Natural killer cell (primary cell): ENCODE data around the gene TRAF2. TPM values are rescaled to one million over a fixed set of nuclear protein-coding genes. Genes with fewer than 3 reads are reported as not detected.
"Not testable (repeated sequence)": the region's sequence is repeated elsewhere in the genome, so short reads cannot be mapped to it uniquely, and the experiment has no call there.

ENCODE experiments used
- ATAC-seq, 3 donors: fragments of 150-1000 bp in 2 of 3; fragments of 200-7000 bp in 1 of 3; cut with Tn5 transposase; 1 replicate in 1 of 3; 2 replicates in 2 of 3; pipeline ENCODE4 v1.10.0; 2021; ENCODE audit warnings: mild to moderate bottlenecking in 2 of 3, moderate library complexity in 2 of 3
- DNase-seq, 2 donors: peaks; one replicate each; pipeline versions ENCODE4 v3.0.0 to v3.0.0-alpha.2; 2013 to 2021; ENCODE audit warnings: mixed read lengths in 1 of 2
- H3K27ac ChIP-seq: one replicate; pipeline ENCODE4 v1.5.1; 2013; ENCODE audit warnings: mild to moderate bottlenecking, low read length
- H3K27me3 ChIP-seq: one replicate; pipeline ENCODE4 v1.6.1; 2013; ENCODE audit warnings: low read length; ENCODE audit not compliant: control insufficient read depth, insufficient read depth
- H3K36me3 ChIP-seq: one replicate; pipeline ENCODE4 v1.6.1; 2013; ENCODE audit warnings: low read length; ENCODE audit not compliant: control insufficient read depth, insufficient read depth
- H3K4me1 ChIP-seq: one replicate; pipeline ENCODE4 v1.6.1; 2013; ENCODE audit warnings: low read length; ENCODE audit not compliant: control insufficient read depth, insufficient read depth
- H3K4me3 ChIP-seq: one replicate; pipeline ENCODE4 v1.5.1; 2013; ENCODE audit warnings: low read length
- H3K9me3 ChIP-seq: one replicate; pipeline ENCODE4 v1.6.1; 2013; ENCODE audit warnings: low read length; ENCODE audit not compliant: control insufficient read depth, insufficient read depth
- H3K27ac Mint-ChIP-seq, 2 donors: one replicate each; pipeline ENCODE4 v1.8.0; 2022; ENCODE audit warnings: mild to moderate bottlenecking in 2 of 2, mixed read lengths in 2 of 2, moderate library complexity in 1 of 2
- H3K27me3 Mint-ChIP-seq, 2 donors: one replicate each; pipeline ENCODE4 v1.8.0; 2022; ENCODE audit warnings: low read depth in 2 of 2, mixed read lengths in 2 of 2
- H3K36me3 Mint-ChIP-seq: one replicate; pipeline ENCODE4 v1.8.0; 2022; ENCODE audit warnings: mixed read lengths
- H3K4me1 Mint-ChIP-seq, 2 donors: one replicate each; pipeline ENCODE4 v1.8.0; 2022; ENCODE audit warnings: mixed read lengths in 2 of 2
- H3K4me3 Mint-ChIP-seq: one replicate; pipeline ENCODE4 v1.8.0; 2022; ENCODE audit warnings: mild to moderate bottlenecking, moderate library complexity, mixed read lengths
- H3K9me3 Mint-ChIP-seq, 2 donors: one replicate each; pipeline ENCODE4 v1.8.0; 2022; ENCODE audit warnings: mixed read lengths in 2 of 2
- WGBS: methylation state at CpG from one replicate; pipeline ENCODE4 v1.1.7; 2013; ENCODE audit warnings: missing lambda C conversion rate; ENCODE audit not compliant: insufficient coverage; 5-methylcytosine and 5-hydroxymethylcytosine counted together
- intact Hi-C: fragments of 100-400 bp; cut with micrococcal nuclease; formaldehyde crosslinking; loops from one replicate; pipeline ENCODE4 v1.14.2; 2022
- total RNA-seq, 4 donors: library from RNA; stranded (reverse); fragments of 120-200 nt in 1 of 4; gene quantifications; one replicate each; pipeline versions ENCODE4 v1.2.3 to v1.2.4, GENCODE V29; 2013 to 2022
- TF ChIP-seq, protein P1 (sequence below): fragments of 200-600 bp; IDR thresholded peaks from one replicate; pipeline ENCODE4 v1.8.0; 2022; ENCODE audit warnings: antibody characterized with exemption

The TRAF2 gene
- total RNA-seq, 3 donors from 2014 or later (not counting 1 experiment from before 2014, with no cell fraction given), result 17.4 to 35.5 (median 25.0) TPM

DNA sequence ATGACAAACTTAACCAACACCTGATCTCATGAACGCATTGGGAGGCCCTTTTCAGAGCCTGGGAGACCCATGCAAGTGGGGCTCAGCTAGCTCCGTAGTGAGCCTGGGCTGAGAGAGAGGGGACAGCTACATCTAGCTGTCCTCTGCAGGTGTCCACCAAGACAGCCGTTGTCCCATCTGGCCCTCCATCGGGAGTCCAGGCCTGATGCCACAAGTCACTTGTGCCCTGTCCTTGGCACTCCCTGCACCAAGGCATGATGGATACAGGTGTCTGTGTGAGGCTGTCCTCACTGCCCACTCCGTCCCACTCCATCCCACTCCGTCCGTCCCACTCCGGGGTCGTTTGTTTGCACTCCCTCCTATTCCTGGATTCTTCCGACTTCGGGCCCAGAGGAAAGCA, 17.7 kb upstream of the TRAF2 start:
- no peak overlapping the region for H3K27ac Mint-ChIP-seq
- DNase-seq (no peak), ATAC-seq (no peak)
- no peaks in the 10 kb centered on the region for H3K9me3 ChIP-seq
- H3K27me3 ChIP-seq, result no peaks in the 10 kb centered on the region
- peaks cover 6% of the 10 kb centered on the region for H3K36me3 ChIP-seq
- no peak overlapping the region for H3K27ac ChIP-seq
- no peaks in the 10 kb centered on the region for H3K27me3 Mint-ChIP-seq
- H3K4me3 Mint-ChIP-seq, result peak overlapping the region; percentile 52
- no peaks in the 10 kb centered on the region for H3K36me3 Mint-ChIP-seq
- no peaks in the 10 kb centered on the region for H3K9me3 Mint-ChIP-seq
- TF ChIP-seq, protein P1, sequence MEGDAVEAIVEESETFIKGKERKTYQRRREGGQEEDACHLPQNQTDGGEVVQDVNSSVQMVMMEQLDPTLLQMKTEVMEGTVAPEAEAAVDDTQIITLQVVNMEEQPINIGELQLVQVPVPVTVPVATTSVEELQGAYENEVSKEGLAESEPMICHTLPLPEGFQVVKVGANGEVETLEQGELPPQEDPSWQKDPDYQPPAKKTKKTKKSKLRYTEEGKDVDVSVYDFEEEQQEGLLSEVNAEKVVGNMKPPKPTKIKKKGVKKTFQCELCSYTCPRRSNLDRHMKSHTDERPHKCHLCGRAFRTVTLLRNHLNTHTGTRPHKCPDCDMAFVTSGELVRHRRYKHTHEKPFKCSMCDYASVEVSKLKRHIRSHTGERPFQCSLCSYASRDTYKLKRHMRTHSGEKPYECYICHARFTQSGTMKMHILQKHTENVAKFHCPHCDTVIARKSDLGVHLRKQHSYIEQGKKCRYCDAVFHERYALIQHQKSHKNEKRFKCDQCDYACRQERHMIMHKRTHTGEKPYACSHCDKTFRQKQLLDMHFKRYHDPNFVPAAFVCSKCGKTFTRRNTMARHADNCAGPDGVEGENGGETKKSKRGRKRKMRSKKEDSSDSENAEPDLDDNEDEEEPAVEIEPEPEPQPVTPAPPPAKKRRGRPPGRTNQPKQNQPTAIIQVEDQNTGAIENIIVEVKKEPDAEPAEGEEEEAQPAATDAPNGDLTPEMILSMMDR, result no peak
- no peak overlapping the region for H3K4me3 ChIP-seq
- H3K4me1 Mint-ChIP-seq, result peaks cover 12 to 14% of the 10 kb centered on the region in 2 donors
- peaks cover 20% of the 10 kb centered on the region for H3K4me1 ChIP-seq
- intact Hi-C loops, result no loop called here
- WGBS, result 98% methylated on average over 11 of the region's 11 CpGs

DNA sequence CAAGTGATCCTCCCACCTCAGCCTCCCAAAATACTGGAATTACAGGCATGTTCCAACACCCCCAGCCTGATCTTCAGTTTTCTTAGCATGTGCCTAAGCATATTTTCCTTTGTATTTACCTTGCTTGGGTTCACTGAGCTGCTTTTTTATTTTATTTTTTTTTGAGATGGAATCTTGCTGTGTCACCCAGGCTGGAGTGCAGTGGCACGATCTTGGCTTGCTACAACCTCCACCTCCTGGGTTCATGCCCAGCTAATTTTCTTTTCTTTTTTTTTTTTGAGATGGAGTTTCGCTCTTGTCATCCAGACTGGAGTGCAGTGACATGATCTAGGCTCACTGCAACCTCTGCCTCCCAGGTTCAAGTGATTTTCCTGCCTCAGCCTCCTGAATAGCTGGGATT, 16.7 kb upstream of the TRAF2 start:
- intact Hi-C loops, H3K27me3 ChIP-seq, ATAC-seq, H3K36me3 ChIP-seq, H3K9me3 Mint-ChIP-seq, H3K27ac ChIP-seq, H3K4me3 ChIP-seq, DNase-seq, H3K36me3 Mint-ChIP-seq, H3K27me3 Mint-ChIP-seq, H3K4me1 Mint-ChIP-seq, H3K9me3 ChIP-seq: not testable (repeated sequence)
- Mint-ChIP-seq H3K27ac (peak overlapping the region in 1 of 2 donors; percentile 22), H3K4me3 (peak overlapping the region; percentile 35)
- WGBS, result 82% methylated on average over 2 of the region's 2 CpGs
- H3K4me1 ChIP-seq, result peaks cover 18% of the 10 kb centered on the region

DNA sequence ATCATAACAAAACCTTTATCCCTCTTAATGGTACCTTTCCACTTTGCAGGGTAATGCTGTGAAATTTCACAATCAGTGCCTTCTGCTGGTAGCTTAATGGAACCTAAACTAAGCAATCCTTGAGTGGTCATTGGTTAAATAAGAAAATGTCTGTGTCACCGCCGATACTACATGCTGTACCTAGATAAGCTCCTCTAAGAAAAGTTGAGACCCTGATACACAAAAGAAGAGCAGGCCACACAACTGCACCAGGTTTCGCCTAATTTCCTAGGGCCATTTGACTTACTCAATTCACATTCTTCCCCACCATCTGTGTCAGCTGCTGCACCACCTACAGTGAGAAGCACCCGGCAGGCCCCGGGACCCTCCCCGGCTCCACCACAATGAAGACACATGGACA, 11.2 kb upstream of the TRAF2 start:
- intact Hi-C loops, result no loop called here
- no peak overlapping the region for H3K27ac Mint-ChIP-seq
- H3K36me3 Mint-ChIP-seq, result no peaks in the 10 kb centered on the region
- peaks cover 0 to under 1% of the 10 kb centered on the region in 2 donors for H3K4me1 Mint-ChIP-seq
- no peaks in the 10 kb centered on the region for H3K9me3 Mint-ChIP-seq
- H3K27me3 Mint-ChIP-seq, result no peaks in the 10 kb centered on the region
- Histone ChIP-seq H3K27ac (no peak overlapping the region), H3K36me3 (no peaks in the 10 kb centered on the region), H3K4me1 (no peaks in the 10 kb centered on the region), H3K27me3 (no peaks in the 10 kb centered on the region), H3K4me3 (no peak overlapping the region), H3K9me3 (no peaks in the 10 kb centered on the region)
- WGBS, result 94% methylated on average over 6 of the region's 6 CpGs
- H3K4me3 Mint-ChIP-seq, result no peak overlapping the region
- TF ChIP-seq, protein P1, result no peak
- DNase-seq (no peak), ATAC-seq (no peak)

DNA sequence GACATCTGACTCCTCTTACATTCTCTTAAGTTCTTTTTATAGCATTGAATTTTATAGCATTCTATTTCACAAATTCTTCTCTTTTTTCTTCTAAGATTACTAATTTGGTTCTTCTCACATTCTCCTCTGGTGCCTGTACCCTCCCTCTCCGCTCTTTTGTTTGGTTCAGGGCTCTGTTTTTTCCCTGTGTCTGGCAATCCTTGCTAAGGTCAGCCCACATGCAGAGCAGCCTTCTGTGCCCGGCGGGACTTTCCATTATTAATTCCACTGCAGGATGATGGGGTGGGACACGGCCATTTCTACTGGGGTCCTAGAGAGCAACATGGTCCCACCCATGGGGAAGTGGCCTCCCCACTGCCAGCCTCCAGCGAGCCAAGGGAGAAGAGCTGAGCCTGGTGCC, 9.8 kb upstream of the TRAF2 start:
- H3K27me3 Mint-ChIP-seq, result no peaks in the 10 kb centered on the region
- no peak overlapping the region for H3K27ac ChIP-seq
- no peaks in the 10 kb centered on the region for H3K36me3 Mint-ChIP-seq
- no peak overlapping the region for H3K4me3 ChIP-seq
- TF ChIP-seq, protein P1, result no peak
- no peaks in the 10 kb centered on the region for H3K36me3 ChIP-seq
- no peak for ATAC-seq
- 89% methylated on average over 5 of the region's 5 CpGs for WGBS
- no peak overlapping the region for H3K4me3 Mint-ChIP-seq
- no peak for DNase-seq
- no peaks in the 10 kb centered on the region for H3K27me3 ChIP-seq
- H3K9me3 Mint-ChIP-seq, result no peaks in the 10 kb centered on the region
- no peak overlapping the region for H3K27ac Mint-ChIP-seq
- intact Hi-C loops, result no loop called here
- peaks cover 12% of the 10 kb centered on the region for H3K4me1 ChIP-seq
- H3K9me3 ChIP-seq, result no peaks in the 10 kb centered on the region
- peaks cover 0 to 8% of the 10 kb centered on the region in 2 donors for H3K4me1 Mint-ChIP-seq
